IMR-90 (cell line): ENCODE data around the gene PTGR2.

ENCODE experiments used
- BHLHE40 ChIP-seq: fragments of 150-350 bp; IDR thresholded peaks from 2 replicates; pipeline ENCODE4 v1.6.1; 2016; ENCODE audit warnings: mild to moderate bottlenecking, low read depth, low read length
- CEBPB ChIP-seq: IDR thresholded peaks from 2 replicates; pipeline ENCODE4 v1.6.1; 2012; ENCODE audit warnings: low read depth, low read length, improper control_type of control experiment
- CHD1 ChIP-seq: IDR thresholded peaks from 2 replicates; pipeline ENCODE4 v1.6.1; 2012; ENCODE audit warnings: low read depth, low read length, improper control_type of control experiment
- CTCF ChIP-seq: conservative IDR thresholded peaks from 2 replicates; pipeline ENCODE4 v1.5.1; 2012; ENCODE audit warnings: mild to moderate bottlenecking, low read depth, low read length, improper control_type of control experiment
- FOS ChIP-seq: fragments of 150-350 bp; IDR thresholded peaks from 2 replicates; pipeline ENCODE4 v1.6.1; 2016; ENCODE audit warnings: low read depth, low read length
- MAFK ChIP-seq: IDR thresholded peaks from 2 replicates; pipeline ENCODE4 v1.6.1; 2012; ENCODE audit warnings: low read depth, low read length, improper control_type of control experiment
- MXI1 ChIP-seq: IDR thresholded peaks from 2 replicates; pipeline ENCODE4 v1.6.1; 2012; ENCODE audit warnings: low read depth, mild to moderate bottlenecking, low read length, moderate library complexity, borderline replicate concordance
- POLR2A ChIP-seq: IDR thresholded peaks from 2 replicates; pipeline ENCODE4 v1.6.1; 2012; ENCODE audit warnings: mild to moderate bottlenecking, low read depth, low read length
- RAD21 ChIP-seq: IDR thresholded peaks from 2 replicates; pipeline ENCODE4 v1.6.1; 2012; ENCODE audit warnings: low read length, improper control_type of control experiment
- SMC3 ChIP-seq: fragments of 150-350 bp; IDR thresholded peaks from 2 replicates; pipeline ENCODE4 v1.6.1; 2016; ENCODE audit warnings: low read depth, mild to moderate bottlenecking, antibody characterized with exemption, low read length, moderate library complexity
- TF ChIP-seq, protein P1 (sequence below): fragments of 150-350 bp; IDR thresholded peaks from 2 replicates; pipeline ENCODE4 v1.6.1; 2017; ENCODE audit warnings: mild to moderate bottlenecking, antibody characterized with exemption, low read length, low read depth

GRCh38 chr14:73807457-73807856 lies 44.2 kb upstream of the PTGR2 start:
- no peak for TF ChIP-seq CTCF
- TF ChIP-seq POLR2A: no peak
- TF ChIP-seq, protein P1, sequence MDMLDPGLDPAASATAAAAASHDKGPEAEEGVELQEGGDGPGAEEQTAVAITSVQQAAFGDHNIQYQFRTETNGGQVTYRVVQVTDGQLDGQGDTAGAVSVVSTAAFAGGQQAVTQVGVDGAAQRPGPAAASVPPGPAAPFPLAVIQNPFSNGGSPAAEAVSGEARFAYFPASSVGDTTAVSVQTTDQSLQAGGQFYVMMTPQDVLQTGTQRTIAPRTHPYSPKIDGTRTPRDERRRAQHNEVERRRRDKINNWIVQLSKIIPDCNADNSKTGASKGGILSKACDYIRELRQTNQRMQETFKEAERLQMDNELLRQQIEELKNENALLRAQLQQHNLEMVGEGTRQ: no peak
- TF ChIP-seq RAD21: no peak
- TF ChIP-seq MXI1: no peak
- TF ChIP-seq CEBPB: no peak
- TF ChIP-seq CHD1: no peak
- TF ChIP-seq BHLHE40: no peak
- TF ChIP-seq MAFK: no peak
- TF ChIP-seq FOS: no peak
- no peak for TF ChIP-seq SMC3
